Measurements from ENCODE around the gene TNNT3.
A peak's percentile ranks its signal among the peaks of the same experiment; 100 is the strongest.
"Not testable (repeated sequence)": the region's sequence is repeated elsewhere in the genome, so short reads cannot be mapped to it uniquely, and the experiment has no call there.

The TNNT3 gene

DNA sequence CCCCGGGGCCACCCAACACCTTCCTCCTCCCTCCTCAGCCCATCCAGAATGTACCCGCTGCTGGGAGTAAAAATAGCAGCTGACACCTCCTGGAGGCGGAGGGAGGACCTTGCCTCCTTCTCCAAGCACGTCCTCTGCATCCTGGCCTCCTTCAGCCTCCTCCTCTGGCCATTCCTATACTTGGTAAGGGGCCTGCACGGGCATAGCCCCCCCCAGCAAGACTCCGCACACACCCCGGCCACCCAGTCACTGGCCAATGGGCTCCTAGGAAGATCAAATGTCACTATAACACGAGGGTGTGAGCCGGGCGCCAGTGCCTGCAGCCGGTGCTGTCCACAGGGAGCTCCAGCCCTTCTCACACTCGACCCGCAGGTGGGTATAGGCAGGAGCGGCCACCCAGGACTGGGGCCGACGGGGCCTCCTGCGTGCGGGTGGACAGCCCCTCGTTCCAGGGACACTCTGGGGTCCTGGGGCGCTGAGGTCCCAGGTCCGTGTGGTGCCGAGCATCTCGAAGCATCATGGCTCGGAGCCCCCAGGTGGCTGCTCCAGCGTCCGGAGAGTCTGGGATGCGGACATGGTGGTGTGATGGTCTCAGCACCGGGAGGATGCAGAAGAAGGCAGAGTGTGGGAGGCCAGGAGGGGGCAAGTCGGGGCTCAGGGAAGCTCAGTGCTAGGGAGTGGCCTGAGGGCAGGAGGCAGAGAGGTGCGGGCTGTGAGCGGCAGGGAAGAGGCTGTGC, at the start of gene TNNT3:
Gene TNNT3, plus strand, starts transcription at position 313 of the 737 bp plus-strand sequence. CDS start 3,172 bp downstream, outside the sequence.
- TF ChIP-seq, protein P1, sequence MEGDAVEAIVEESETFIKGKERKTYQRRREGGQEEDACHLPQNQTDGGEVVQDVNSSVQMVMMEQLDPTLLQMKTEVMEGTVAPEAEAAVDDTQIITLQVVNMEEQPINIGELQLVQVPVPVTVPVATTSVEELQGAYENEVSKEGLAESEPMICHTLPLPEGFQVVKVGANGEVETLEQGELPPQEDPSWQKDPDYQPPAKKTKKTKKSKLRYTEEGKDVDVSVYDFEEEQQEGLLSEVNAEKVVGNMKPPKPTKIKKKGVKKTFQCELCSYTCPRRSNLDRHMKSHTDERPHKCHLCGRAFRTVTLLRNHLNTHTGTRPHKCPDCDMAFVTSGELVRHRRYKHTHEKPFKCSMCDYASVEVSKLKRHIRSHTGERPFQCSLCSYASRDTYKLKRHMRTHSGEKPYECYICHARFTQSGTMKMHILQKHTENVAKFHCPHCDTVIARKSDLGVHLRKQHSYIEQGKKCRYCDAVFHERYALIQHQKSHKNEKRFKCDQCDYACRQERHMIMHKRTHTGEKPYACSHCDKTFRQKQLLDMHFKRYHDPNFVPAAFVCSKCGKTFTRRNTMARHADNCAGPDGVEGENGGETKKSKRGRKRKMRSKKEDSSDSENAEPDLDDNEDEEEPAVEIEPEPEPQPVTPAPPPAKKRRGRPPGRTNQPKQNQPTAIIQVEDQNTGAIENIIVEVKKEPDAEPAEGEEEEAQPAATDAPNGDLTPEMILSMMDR (IDR thresholded peaks at IDR 0.05; ENCODE audit: extremely low read depth, missing control alignments): no peak
- DNase-seq (ENCODE audit: low spot score): peak; percentile 45

DNA sequence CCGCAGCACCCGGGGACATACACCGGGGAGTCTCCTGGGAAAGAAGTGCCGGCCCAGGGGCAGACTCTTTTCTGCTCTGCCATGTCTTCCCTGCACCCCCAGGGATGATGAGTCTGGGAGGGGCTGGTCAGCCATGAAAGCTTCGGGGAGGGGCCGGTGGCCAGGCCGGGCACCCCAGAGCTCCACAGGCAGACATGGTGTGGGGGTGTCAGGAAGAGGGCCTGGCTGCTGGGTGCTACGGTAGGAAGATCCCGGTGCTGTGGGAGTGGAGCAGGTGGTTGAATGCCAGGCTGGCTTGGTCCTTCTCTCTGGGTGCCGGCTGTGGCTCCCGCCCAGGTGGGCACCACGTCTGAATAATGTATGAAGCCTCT, 49.2 kb upstream of the TNNT3 start:
- DNase-seq (ENCODE audit: low spot score): no peak
- TF ChIP-seq, protein P1 (IDR thresholded peaks at IDR 0.05; ENCODE audit: extremely low read depth, missing control alignments): no peak

DNA sequence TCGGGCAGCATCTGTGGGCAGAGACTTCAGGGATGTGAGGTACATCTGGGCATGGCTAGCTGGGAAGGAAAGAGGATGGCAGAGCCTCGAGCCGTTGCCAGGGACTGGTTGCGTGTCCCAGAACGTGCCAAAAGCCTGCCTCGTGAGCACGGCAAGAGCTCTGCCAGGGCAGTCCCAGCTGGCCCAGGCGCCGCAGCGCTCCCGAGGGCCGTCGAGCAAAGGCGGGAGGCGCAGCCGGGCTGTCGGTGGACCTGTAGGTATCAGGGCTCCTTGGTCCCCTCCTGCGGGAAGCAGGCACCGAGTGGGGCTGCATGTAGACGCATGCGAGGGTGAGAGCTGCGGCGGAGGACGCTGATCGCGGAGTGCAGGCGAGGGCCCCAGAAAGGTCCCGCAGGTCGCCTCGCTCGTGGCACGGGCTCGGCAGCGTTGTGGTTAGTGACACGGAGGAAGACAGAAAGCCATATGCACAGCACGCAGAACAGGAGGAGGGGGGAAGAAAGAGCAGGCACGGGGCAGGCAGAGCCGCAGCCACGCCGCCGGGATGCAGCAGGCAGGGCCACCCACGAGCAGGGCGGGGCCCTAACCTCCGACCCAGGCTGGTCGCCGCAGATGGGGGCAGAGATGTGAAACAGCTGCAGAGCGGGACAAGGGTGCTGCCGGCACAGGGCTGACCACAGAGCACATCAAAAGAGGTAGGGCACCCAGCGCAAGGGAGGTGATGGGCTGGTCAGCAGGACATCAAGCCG, 48.6 kb upstream of the TNNT3 start:
- TF ChIP-seq, protein P1 (IDR thresholded peaks at IDR 0.05; ENCODE audit: extremely low read depth, missing control alignments): no peak
- DNase-seq (ENCODE audit: low spot score): no peak

DNA sequence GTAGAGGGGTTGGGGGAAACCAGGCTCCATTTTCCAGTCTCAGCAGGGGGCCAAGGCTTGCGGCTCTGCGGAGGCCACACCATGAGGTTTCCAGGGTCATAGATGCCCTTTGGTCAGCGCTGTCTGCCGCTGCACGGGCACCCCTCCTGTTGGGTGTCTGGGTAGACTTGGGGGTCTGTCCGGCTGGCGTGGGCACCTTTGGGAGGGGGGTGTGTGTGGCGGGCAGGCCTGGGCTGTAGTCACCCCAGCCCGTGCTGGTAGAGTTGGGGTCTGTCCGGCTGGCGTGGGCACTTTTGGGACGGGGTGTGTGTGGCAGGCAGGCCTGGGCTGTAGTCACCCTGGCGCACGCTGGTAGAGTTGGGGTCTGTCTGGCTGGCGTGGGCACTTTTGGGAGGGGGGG, 48.0 kb upstream of the TNNT3 start:
- TF ChIP-seq, protein P1 (IDR thresholded peaks at IDR 0.05; ENCODE audit: extremely low read depth, missing control alignments): no peak
- no peak for DNase-seq (ENCODE audit: low spot score)

DNA sequence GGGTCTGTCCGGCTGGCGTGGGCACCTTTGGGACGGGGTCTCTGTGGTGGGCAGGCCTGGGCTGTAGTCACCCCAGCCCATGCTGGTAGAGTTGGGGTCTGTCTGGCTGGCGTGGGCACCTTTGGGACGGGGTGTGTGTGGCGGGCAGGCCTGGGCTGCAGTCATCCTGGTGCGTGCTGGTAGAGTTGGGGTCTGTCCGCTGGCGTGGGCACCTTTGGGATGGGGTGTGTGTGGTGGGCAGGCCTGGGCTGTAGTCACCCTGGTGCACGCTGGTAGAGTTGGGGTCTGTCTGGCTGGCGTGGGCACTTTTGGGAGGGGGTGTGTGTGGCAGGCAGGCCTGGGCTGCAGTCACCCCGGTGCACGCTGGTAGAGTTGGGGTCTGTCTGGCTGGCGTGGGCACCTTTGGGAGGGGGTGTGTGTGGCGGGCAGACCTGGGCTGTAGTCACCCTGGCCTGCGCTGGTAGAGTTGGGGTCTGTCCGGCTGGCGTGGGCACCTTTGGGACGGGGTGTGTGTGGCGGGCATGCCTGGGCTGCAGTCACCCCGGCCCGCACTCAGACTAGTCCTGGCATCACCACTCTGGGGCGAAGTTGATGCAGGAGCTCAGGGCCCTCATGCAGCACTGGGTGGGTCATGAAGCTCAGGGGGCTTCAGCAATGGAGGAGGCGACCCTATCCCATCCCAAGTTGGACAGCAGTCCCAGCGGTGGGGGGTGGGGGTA, 47.1 kb upstream of the TNNT3 start:
- TF ChIP-seq, protein P1 (IDR thresholded peaks at IDR 0.05; ENCODE audit: extremely low read depth, missing control alignments): no peak
- DNase-seq (ENCODE audit: low spot score): no peak

DNA sequence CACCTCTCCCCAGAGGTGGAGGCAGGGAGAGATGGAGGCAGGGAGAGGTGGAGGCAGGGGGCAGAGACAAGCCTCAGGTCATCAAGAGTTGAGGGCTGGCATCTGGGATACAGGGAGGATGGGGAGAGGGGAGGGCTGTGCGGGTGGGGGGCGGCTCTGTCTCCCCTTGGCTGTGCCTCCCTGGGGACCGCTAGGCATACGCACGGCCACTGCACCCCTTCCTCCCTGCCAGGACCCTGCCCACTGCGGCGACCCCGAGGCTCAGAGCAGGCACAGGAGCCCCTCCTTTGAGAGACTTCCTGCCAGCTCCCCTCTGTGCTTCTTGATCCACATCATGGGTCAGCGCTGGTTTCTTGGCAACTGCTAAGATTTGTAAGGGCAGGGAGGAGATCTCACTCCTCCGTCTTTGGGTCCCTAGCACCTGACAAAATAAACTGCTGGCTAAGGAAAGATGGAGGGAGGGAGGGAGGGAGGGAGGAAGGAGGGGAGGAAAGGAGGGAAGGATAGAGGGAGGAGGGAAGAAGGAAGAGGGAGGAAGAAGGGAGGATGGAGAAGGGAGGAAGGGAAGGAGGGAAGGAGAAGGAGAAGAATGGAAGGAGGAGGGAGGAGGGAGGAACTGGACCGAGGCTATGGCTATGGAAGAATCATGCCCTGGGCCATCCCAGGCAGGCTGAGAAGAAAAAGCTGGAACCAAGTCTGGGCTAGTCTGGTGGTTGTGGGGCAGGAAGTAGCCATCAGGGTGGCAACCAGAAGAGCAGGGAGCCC, 46.3 kb upstream of the TNNT3 start:
- DNase-seq (ENCODE audit: low spot score): no peak
- TF ChIP-seq, protein P1 (IDR thresholded peaks at IDR 0.05; ENCODE audit: extremely low read depth, missing control alignments): no peak

DNA sequence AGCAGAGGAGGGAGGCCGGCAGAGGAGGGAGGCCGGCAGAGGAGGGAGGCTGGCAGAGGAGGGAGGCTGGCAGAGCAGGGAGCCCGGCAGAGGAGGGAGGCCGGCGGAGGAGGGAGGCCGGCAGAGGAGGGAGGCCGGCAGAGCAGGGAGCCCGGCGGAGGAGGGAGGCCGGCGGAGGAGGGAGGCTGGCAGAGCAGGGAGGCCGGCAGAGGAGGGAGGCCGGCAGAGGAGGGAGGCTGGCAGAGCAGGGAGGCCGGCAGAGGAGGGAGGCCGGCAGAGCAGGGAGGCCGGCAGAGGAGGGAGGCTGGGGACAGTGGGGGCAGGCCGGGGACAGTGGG, 45.7 kb upstream of the TNNT3 start:
- not testable (repeated sequence) for DNase-seq (ENCODE audit: low spot score)

DNA sequence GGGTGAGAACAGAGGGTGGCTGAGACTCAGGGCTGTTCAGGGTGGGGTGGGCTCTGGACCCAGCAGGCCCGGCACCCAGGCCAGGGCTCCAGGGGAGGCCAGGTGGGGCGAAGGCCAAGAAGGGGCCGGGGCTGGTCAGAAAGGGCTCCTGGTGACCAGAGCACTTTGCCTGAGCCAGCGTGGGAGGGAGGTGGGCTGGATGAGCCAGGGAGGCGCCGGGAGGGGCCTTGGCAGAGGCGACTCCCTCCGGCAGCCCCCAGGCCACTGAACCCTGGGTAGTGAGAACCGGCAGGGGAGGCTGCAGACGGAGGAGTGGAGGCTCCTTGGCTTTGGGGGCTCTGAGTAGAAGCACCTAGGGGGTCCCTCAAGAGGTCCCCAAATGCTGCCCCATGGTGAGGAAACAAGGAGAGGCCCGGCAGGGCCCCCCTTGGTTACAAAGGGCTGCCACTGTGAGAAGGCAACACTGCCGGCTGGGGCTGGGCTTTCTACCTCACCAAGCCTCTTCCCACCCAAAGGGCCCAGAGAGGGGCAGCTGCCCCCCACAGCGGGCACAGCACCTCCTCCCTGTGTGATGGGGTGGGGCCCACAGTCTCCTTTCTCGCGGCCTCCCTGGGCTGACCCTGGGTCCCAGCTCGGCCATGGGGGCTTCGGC, 44.9 kb upstream of the TNNT3 start:
- not testable (repeated sequence) for DNase-seq (ENCODE audit: low spot score)
